Retina (tissue), 1 donor: ENCODE results near the gene ENO1.
"Not testable (repeated sequence)": the region's sequence is repeated elsewhere in the genome, so short reads cannot be mapped to it uniquely, and the experiment has no call there.

Source experiments
- DNase-seq: peaks from one replicate; pipeline ENCODE4 v3.0.0-alpha.2; 2016

ENO1 gene

GRCh38 chr1:8878448-8878697 lies at the start of gene ENO1:
ENO1 (minus strand) TSS chr1:8878686; CDS start chr1:8874908, 3,778 bp downstream.
- DNase-seq, result no peak

- DNase-seq, result no peak
Measured at GRCh38 chr1:8926707-8927694, 48.5 kb upstream of the ENO1 start.

DNA sequence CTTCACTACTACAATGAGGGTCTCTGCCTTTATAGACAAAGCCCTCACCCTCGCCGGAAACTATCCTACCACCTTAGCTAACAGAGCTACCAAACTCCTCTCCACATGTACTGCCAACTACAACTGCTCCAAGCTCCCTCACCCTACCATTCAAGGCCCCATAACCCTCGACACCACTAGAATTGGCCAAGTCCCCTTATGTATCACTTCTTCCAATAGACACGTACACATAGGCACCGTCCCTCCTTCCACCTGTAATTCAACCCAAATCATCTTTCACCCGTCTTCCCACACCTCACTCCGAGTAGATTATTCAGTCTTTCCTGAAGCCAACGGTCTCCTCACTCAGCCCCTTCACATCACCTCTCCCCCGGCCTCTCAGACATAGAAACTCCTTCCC lies 47.5 kb upstream of the ENO1 start:
- DNase-seq, result no peak

DNA sequence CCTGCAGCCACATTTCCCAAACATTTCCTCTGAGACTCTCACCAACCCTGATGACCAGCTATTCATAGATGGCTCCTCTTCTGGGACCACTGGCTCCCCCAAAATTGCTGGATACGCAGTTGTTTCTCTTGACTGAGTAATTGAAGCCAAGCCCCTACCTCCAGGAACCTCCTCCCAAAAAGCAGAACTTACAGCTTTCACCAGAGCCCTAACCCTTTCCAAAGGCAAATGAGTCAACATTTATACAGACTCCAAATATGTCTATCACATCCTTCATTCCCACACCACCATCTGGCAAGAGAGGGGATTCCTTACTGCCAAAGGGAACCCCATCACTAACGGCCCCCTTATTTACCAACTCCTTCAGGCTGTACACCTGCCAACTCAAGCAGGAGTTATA lies 46.9 kb upstream of the ENO1 start:
- DNase-seq, result no peak

- no peak for DNase-seq
Measured at GRCh38 chr1:8922962-8923361, 44.5 kb upstream of the ENO1 start.

DNA sequence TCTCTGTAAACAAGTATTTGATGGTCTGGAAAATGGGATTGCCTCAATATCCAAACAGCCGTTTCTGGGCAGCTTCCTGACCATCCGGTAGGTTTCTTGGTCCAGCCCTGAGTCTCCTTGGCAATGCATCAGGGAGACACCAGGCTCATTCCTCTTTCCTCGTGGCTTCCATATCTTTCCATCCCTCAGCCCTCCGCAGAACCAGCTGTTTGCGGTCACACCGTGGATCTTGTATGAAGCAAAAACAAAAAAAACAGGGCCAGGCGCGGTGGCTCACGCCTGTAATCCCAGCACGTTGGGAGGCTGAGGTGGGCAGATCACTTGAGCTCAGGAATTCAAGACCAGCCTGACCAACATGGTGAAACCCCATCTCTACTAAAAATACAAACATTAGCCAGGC lies 39.0 kb upstream of the ENO1 start:
- DNase-seq, result not testable (repeated sequence)

- DNase-seq, result peak; percentile 84
Measured at GRCh38 chr1:8915446-8915845, 37.0 kb upstream of the ENO1 start.

DNA sequence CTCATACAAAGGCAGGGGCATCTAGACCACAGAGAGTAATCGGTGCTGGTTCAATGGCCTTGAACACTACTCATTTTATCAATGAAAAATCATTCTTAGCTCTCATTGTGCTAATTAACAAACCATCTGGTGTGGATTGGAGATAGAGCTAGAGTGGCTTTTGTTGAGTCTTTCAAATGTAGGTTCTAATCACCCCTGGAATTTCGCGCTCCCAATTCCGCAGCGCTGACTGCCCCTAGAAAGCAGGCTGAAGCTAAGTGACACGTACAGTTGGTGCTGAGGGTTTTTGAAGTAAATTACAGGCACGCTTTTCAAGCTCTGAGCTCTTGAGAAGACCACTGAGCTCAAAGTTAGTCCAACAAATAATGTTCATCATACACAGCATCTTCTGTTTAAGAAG lies 36.0 kb upstream of the ENO1 start:
- peak; percentile 83 for DNase-seq

DNA sequence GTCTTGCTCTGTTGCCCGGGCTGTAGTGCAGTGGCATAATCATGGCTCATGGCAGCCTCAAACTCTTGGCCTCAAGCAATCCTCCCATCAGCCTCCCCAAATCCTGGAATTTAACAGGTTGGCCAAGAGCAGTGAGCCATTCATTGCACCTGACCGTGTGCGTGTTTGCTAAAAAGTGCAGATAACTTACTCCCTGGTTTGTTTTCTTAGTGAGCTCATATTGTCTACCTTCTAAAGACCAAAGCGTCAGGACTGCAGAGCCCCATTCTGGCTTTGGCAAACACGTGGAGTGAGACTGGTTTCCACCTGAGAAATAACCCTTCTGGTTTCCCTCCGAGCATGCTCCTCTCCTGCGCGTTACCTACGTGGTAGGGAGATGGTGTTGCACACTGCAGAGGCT lies 35.0 kb upstream of the ENO1 start:
- DNase-seq, result no peak

GRCh38 chr1:8911416-8912309 lies 33.2 kb upstream of the ENO1 start:
- DNase-seq, result no peak

- DNase-seq, result no peak
Measured at GRCh38 chr1:8910914-8911313, 32.4 kb upstream of the ENO1 start.

DNA sequence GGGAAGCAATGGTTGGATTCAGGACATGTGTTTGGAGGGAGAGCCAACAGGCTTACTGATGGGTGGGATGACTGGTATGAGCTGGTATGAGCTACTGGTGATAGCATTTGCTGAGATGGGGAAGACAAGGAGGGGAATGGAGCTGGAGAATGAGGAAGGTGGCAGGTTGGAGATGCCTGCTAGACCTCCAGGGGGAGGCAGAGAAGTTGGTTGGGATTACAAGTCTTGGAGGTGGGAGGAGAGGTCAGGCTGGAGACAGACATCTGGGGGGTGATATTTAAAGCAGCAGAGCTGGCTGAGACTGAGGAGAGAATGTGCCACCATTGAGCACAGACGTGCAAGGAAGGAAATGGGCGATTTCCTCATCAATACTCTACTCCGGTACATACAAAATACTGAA lies 31.8 kb upstream of the ENO1 start:
- DNase-seq, result no peak

GRCh38 chr1:8908388-8909151 lies 30.1 kb upstream of the ENO1 start:
- peak; percentile 56 for DNase-seq

DNA sequence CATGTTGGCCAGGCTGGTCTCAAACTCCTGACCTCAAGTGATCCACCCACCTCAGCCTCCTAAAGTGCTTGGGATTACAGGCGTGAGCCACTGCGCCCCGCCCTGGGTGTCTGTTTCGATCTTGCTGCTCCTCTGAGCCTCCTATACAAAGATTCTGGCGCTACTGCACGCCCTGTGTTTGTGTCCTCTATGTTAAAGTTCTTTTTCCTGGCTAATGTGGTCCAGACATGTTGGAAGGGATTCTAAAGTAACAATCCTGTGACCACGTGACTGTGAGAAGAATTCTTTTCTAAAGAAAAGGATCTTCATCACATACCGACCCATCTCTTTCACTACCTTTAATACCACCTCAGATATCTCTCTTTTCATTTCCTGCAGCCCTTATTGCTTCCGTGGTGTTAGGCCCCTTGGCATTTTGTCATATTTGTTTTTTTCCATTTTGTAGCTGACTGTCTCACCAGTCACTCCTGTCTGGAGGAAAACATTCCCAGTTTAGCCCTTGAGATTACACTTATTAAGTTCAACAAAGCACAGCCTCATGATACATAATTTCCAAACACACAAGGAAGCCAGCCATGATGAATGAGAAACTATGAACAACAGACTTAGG lies 27.2 kb upstream of the ENO1 start:
- DNase-seq, result no peak

DNA sequence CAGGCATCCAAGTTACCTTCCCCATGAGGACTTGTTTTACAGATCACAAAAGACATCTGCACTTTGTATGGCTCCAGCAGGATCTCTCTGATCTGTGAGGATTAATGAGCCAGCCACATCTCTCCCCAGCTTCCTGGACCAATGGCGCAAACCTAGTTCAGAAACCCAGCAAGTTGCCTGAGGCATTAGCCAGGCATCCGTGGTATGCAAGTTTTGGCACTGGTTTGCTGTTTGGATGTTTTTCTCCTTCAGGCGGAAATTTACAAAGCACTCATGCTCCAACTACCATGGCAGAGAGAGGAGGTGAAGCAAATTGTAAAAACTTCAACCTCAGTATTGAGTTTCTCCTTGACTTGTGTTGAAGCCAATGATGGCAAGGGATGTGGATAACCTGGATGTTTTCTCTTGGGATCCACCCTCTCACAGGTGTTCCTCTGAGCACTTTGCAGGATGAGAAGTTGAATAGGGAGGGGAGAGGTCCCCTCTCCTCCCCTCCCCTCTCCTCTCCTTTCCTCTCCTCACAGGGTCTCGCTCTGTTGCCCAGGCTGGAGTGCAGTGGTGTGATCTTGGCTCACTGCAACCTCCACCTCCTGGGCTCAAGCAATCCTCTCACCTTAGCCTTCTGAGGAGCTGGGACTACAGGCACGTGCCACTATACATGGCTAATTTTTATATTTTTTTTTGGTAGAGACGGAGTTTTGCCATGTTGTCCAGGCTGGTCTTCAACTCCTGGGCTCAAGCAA lies 25.6 kb upstream of the ENO1 start:
- DNase-seq, result no peak

- no peak for DNase-seq
Measured at GRCh38 chr1:8903410-8903809, 24.9 kb upstream of the ENO1 start.

DNA sequence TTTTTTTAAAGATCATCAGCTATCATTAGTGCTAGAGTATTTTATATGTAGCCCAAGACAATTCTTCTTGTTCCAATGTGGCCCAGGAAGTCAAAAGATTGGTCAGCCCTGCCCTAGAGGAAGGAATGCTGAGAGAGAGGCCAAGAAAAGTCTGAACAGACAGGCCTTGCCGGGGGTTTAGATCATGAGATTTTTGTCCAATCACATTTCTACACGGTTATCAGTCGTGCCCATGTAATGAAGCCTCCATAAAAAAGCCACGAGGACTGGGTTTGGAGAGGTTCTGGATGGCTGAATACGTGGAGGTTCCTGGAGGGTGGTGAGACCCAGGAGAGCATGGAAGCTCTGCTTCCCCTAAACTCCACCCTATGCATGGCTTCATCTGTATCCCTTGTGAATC lies 24.3 kb upstream of the ENO1 start:
- DNase-seq, result no peak

DNA sequence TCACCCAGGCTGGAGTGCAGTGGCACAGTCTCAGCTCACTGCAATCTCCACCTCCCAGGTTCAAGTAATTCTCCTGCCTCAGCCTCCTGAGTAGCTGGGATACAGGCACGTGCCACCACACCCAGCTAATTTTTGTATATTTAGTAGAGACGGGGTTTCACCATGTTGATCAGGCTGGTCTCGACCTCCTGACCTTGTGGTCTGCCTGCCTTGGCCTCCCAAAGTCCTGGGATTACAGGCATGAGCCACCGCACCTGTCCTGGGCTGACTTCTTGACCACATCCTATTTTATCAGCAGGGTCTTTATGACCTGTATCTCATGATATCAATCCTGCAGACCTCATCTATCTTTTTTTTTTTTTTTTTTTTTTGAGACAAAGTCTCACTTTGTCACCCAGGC lies 22.2 kb upstream of the ENO1 start:
- DNase-seq, result not testable (repeated sequence)

DNA sequence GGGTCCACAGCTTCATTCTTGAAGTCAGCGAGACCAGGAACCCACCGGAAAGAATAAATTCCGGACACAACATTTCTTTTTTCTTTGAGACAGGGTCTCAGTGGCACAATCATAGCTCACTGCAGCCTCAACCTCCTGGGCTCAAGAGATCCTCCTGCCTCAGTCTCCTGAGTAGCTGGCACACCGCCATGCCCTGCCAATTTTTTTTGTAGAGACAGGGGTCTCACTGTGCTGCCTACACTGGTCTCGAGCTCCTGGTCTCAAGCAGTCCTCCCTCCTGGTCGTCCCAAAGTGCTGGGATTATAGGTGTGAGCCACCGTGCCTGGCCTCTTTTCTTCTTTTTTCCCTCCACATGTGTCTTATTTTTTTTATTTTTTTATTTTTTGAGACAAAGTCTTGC lies 20.6 kb upstream of the ENO1 start:
- no peak for DNase-seq

- not testable (repeated sequence) for DNase-seq
Measured at GRCh38 chr1:8898418-8898817, 19.9 kb upstream of the ENO1 start.

- DNase-seq, result not testable (repeated sequence)
Measured at GRCh38 chr1:8897505-8897904, 19.0 kb upstream of the ENO1 start.

DNA sequence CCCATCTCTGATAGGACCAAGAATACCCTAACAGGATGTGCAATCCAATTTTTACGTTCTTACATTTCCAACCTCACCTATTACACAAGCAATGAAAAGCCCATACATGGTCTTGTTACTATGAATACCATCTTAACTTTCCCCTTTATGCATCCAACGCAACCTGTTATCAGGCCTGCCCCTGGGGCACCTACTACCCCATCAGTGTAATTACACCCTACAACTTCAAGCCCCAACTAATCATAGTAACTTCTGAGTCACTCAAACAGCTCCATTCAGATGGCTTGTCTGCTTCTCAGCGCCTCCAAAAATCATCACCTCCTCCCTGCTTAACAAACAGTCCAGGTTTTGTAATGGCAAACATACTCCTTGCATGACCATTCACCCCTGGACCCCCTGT lies 18.3 kb upstream of the ENO1 start:
- DNase-seq, result not testable (repeated sequence)
